Urinary bladder (tissue), 4 donors: ENCODE measurements around the gene DENND6B. TPM values are rescaled to one million over a fixed set of nuclear protein-coding genes. Genes with fewer than 3 reads are reported as not detected.

Experiments used
- DNase-seq: peaks from one replicate; pipeline ENCODE4 v3.0.0-alpha.2; 2015; ENCODE audit errors: extremely low spot score
- H3K27ac ChIP-seq: one replicate; pipeline ENCODE4 v1.5.1; 2013; ENCODE audit warnings: low read depth, mild to moderate bottlenecking, moderate library complexity
- H3K36me3 ChIP-seq: one replicate; pipeline ENCODE4 v1.6.1; 2013; ENCODE audit warnings: mild to moderate bottlenecking, moderate library complexity; ENCODE audit not compliant: insufficient read depth
- H3K4me1 ChIP-seq: one replicate; pipeline ENCODE4 v1.6.1; 2013; ENCODE audit warnings: mild to moderate bottlenecking, moderate library complexity; ENCODE audit not compliant: insufficient read depth
- H3K4me3 ChIP-seq: one replicate; pipeline ENCODE4 v1.5.1; 2013; ENCODE audit warnings: low read depth, low read length
- WGBS: extraction: QIAGEN DNeasy Blood & Tissue Kit; methylation state at CpG from one replicate; pipeline ENCODE4 v1.1.7; 2013; 5-methylcytosine and 5-hydroxymethylcytosine counted together
- polyA plus RNA-seq: library from polyadenylated mRNA; stranded (reverse); fragments of 200-250 nt; gene quantifications from one replicate; pipeline ENCODE4 v1.2.3, GENCODE V29; 2013
- total RNA-seq: library from RNA; depleted of rRNA; stranded (reverse); fragments of >200 nt; gene quantifications from one replicate; pipeline ENCODE4 v1.2.3, GENCODE V29; 2014
- donor health status: healthy with polysubstance abuse.
- donor health status: healthy.

The DENND6B gene
- total and polyA plus RNA-seq, 2 donors = 4.1 to 4.6 TPM

DNA sequence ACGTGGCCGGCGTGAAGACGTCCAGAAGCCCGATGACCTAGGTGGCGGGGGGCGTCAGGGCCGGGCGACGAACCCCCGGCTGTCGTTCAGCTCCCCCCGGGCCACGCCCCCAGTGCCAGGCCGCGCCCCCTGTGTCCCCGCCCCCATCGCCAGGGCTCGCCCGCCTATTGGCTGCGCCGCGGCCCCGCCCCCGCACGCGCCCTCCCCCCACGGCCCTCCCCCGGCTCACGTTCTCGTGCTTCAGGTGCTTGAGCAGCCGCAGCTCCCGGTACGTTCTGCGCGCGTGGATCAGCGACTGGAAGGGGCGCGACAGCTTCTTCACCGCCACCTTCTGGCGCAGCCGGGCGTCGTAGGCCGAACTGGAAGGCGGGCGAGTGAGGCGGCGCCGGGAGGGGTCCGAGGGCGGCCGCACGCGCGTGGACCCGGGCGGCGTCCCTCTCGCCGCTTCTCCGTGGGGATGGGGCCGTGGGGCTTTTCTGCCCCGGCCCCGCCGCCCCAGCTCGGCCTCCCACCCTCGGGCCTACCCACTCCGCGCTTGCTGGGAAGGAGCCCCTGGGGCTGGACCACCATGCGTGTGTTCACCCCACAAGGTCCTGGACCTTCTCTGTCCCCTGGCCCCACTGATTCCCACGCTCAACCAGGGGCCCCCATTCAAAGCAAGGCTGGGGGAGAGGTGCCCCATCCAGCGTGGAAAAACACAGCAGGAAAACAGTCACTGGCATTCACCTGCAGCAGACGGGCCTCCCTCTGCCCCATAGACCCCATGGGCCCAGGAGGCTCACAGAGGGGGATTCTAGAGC is 59.0 kb downstream of the DENND6B start:
- H3K4me1 ChIP-seq = no peaks in the 10 kb centered on the region
- no peak overlapping the region for H3K27ac ChIP-seq
- DNase-seq = no peak
- WGBS = 12% methylated on average over 75 of the region's 75 CpGs
- no peaks in the 10 kb centered on the region for H3K36me3 ChIP-seq
- peak overlapping the region; percentile 23 for H3K4me3 ChIP-seq

DNA sequence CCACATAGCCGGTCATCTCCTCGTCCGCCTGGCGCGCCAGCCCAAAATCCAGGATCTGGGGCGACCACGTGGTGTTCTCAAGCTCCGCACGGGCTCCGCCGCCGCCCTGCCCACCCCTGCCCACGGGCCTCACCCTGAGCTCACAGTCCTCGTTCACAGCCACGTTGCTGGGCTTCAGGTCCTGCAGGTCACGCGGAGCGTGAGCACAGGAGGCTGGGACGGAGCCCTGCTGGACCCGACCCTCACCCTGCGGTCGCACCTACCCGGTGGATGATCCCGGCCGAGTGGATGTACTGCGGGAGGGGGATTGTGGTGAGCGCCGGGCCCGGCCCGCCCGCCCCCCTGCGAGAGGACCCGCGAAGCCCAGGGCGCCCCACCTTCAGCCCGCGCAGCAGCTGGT is 59.8 kb downstream of the DENND6B start:
- H3K27ac ChIP-seq = no peak overlapping the region
- no peaks in the 10 kb centered on the region for H3K36me3 ChIP-seq
- 58% methylated on average over 37 of the region's 37 CpGs for WGBS
- H3K4me1 ChIP-seq = no peaks in the 10 kb centered on the region
- no peak for DNase-seq
- peak overlapping the region; percentile 23 for H3K4me3 ChIP-seq

DNA sequence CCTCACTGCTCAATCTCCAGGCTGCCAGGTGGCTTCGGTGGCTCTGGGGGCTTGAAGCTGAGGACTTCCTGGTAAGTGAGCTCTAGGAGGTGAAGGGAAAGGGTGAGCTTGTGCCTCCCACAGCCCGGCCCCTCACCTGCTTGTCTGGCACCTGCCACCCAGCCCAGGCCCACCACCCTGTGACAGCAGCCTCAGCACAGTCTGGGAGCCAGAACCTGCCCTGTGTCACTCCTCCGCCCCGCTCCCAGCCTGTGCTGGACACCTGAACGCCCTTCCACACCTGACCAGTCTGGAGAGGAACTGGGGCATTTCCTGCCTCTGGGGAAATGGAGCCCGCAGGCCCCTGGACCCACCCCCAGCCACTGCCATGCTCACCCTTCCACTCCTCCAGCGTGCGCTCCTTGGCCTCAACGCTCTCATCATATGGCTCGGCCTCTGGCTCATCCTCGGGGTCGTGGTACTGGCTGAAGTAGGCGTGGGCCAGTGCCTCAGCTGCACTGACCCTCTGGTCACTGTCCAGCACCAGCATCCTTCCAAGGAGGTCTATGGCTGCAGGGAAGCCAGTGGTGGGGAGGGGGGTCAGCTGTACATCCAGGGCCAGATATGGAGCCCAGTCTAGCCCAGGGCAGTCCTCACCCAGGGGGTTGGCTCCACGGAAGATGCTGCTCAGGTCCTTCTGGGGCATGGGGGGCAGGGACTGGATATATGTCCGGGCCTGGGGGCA is 61.7 kb downstream of the DENND6B start:
- Histone ChIP-seq H3K4me3 (no peak overlapping the region), H3K27ac (no peak overlapping the region), H3K36me3 (no peaks in the 10 kb centered on the region), H3K4me1 (peaks cover 3% of the 10 kb centered on the region)
- no peak for DNase-seq
- 89% methylated on average over 15 of the region's 15 CpGs for WGBS

DNA sequence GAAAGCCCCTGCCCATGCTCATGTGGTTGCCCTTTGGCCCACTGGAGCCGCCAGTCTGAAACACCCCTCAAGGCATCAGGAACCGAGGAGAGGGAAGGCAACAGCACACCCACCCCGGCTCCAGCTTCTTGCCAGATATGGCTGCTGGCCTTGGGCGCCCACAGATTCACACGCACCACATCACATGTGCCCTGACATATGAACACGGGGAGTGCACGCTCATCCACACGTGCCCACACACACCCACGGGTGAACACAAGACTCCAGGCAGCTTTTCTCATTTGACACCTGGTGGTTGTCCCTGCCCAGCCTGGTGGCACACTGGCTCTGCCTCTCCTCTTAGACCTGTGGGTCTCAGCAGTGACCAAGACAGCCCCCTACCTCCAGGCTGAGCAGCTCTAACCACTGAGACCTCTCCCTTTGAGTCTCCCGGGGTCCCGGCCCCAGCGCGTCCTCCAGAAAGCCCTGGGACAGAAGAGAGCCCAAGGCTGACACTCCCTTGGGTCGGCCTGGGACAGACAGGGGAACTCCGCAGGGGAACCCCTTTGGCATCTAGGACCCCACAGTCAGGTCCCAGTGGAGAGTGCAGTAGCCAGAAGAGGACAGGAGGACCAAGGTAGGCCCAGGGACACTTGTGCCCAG is 62.6 kb downstream of the DENND6B start:
- H3K4me3 ChIP-seq = no peak overlapping the region
- peaks cover 3% of the 10 kb centered on the region for H3K4me1 ChIP-seq
- DNase-seq = no peak
- no peaks in the 10 kb centered on the region for H3K36me3 ChIP-seq
- WGBS = 88% methylated on average over 15 of the region's 15 CpGs
- no peak overlapping the region for H3K27ac ChIP-seq

DNA sequence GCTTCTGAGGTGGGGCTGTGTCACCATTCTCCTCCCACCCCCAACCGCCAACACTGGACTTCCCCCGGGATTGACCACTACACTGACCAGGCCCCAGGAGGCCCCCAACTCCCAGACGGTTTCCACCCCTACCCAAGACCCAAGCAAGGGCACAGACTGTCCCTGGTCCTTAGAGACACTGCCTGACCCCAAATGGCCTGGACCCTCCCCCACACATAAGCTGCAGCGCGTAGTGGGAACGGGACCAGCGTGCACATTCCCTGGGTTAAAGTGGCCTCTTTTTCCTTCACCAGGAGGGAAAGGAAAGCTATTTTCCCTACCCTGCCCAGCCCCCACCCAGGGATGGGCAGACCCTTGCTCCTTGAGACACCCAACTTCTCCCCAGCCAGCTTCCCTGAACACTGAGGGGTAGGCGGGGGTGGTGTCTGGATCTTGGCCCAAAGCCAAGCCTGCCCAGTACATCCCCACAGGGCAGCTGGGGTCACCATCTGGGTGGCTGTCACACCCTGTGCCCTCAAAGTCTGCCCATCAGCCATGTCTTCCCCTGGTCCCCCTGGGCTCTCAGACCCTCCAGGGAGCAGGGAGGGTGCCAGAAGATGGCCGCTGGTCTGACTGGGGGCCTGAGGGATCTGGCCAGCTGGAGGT is 63.7 kb downstream of the DENND6B start:
- DNase-seq = no peak
- 70% methylated on average over 9 of the region's 9 CpGs for WGBS
- Histone ChIP-seq H3K4me1 (peaks cover 3% of the 10 kb centered on the region), H3K27ac (no peak overlapping the region), H3K4me3 (no peak overlapping the region), H3K36me3 (no peaks in the 10 kb centered on the region)

DNA sequence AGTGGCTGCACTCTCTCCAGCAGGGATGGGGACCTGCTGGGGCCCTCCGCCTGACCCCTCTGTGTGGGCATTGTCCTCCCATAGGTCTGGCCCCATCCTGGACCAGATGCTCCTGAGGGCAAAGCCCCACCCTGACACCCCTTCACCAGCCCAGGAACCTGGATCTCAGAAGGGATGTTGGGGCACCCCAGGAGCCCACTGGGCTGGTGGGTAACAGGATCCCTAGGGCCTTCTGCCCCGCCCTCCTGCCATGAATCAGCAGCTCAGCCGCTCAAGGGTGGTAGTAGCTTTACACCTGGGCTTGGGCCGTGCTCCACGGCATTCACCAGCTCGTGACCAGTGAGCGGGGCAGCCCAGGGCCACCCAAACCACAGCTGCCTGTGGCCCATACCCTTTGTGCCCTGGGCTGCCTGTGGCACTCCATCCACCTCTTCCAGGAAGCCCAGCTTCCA is 64.3 kb downstream of the DENND6B start:
- H3K36me3 ChIP-seq = no peaks in the 10 kb centered on the region
- H3K27ac ChIP-seq = no peak overlapping the region
- H3K4me3 ChIP-seq = no peak overlapping the region
- no peak for DNase-seq
- WGBS = 75% methylated on average over 7 of the region's 7 CpGs
- H3K4me1 ChIP-seq = peaks cover 3% of the 10 kb centered on the region

DNA sequence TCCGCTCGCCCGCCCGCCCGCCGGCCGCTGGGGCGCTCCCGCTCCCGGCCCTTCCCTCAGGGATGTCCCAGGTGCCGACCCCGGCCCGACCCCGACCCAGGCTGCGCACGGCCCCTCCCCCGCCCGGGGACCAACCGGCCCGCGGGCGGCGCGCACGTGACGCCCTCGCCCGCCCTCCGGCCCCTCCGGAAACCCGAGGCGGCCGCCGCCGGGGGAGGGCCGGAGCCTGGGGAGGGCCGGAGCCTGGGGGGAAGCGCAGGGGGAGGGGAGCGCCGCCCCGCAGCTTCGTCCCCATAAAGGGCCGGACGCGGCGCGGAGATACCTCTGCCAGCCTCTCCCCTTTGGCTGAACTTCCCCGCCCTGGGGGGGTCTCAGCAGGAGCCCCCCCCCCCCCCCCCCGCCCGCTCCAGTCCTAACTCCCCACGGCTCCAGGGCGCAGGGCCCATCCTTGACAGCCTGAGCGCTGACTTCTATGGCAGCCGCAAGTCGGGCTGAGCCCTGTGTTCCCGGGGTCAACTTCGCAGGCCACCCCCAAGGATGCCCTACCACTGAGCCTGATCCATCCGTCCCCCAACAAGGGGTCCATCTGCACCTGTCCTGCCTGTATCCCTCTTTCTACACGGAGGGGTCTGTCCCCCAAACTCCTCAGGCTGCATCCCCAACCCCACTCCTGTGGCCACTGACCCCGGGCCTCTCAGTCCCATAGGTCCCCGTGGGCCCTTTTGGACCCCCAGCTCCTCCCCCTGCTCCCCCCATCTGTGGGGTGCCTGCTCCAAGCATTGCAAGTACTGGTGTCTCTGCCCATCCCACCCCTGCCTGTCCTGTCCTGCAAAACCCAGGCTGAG is 65.0 kb downstream of the DENND6B start, which contains the start of gene MAPK12:
TSS of gene MAPK12 (minus strand) at position 69 of the 845 bp plus-strand sequence. CDS start 174 bp downstream, outside the sequence.
- Histone ChIP-seq H3K4me3 (peak within 1 kb of the TSS; percentile 57), H3K27ac (no peak within 1 kb of the TSS), H3K4me1 (peaks cover 3% of the 10 kb centered on the region), H3K36me3 (no peaks in the 10 kb centered on the region)
- no peak for DNase-seq
- WGBS = 3% methylated on average over 60 of the region's 61 CpGs

DNA sequence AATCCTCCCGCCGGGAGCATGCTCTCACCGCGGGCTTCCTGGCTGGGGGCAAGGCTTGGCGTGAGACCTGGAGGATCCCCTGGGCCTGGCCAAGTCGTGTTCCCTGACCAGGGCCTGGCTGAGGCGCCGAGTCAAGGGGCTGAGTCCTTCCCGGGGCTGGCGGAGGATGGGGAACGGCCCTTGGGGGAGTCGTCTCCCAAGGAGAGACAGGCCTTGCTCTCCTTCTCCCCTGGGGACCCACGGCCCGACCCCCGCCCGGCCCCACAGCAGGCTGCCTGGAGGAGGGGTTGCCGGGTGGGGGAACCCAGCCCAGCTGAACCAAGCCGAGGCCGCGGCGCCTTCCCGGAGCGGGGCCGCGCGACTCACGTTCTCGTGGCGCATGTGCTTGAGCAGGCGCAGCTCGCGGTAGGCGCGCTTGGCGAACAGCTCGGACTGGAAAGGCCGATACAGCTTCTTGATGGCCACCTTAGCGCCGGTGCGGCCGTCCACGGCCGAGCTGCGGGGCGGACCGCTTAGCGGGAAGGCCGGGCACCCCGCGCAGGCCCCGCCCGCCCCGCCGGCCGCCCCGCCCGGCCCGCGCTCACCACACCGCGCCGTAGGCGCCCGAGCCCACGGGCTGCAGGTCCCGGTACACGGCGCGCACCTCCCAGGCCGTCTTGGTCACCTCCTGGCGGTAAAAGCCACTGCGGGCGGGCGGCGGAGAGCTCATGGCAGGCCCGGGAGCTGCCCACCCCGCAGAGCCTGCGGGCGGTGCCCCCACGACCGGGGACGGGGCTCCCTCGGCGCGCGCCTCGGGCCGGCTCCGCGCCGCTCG is 65.8 kb downstream of the DENND6B start:
- H3K4me3 ChIP-seq = peak overlapping the region; percentile 57
- no peak for DNase-seq
- WGBS = under 1% methylated on average over 92 of the region's 92 CpGs
- H3K36me3 ChIP-seq = no peaks in the 10 kb centered on the region
- no peak overlapping the region for H3K27ac ChIP-seq
- H3K4me1 ChIP-seq = peaks cover 3% of the 10 kb centered on the region

DNA sequence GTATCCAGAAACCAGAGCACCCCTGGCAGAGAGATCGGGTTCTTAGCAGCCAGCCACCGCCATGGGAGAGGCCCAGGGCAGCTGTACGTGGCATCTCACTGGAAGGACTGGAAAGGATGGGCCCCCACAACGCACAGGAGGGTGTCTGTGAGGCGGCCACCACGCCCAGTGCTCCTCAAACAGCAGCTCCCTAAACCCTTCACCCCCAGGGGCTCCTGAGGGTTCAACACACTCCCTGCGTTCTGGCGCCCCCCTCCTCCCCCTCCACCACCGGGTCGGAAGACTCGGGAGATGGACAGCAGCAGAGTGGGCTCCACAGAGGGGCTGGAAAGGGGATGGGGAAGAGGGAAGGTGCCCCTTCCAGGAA is 66.4 kb downstream of the DENND6B start:
- whole genome bisulfite sequencing = 28% methylated on average over 11 of the region's 11 CpGs
- Histone ChIP-seq H3K27ac (no peak overlapping the region), H3K4me1 (peaks cover 3% of the 10 kb centered on the region), H3K4me3 (peak overlapping the region; percentile 57), H3K36me3 (no peaks in the 10 kb centered on the region)
- DNase-seq = no peak

DNA sequence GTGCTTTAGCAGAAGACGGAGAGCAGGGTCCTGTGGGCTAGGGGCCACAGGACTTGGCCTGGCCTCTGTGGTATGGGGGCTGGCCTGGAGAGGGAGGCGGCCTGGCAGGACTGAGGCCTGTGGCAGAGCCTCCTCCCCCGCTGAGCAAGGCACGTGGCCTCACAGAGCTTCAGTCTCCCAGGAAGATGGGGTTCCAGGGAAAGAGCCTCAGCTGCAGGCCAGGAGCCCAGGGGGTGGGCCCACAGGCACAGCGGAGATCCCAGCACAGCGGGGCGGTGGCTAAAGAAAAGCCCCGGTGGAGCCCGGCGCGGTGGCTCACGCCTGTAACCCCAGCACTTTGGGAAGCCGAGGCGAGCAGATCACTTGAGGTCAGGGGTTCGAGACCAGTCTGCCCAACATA is 67.5 kb downstream of the DENND6B start:
- no peak for DNase-seq
- Histone ChIP-seq H3K4me3 (no peak overlapping the region), H3K36me3 (no peaks in the 10 kb centered on the region), H3K27ac (no peak overlapping the region), H3K4me1 (peaks cover 3% of the 10 kb centered on the region)
- WGBS = 92% methylated on average over 15 of the region's 15 CpGs
